H1 (cell line): ENCODE measurements around the gene C16orf89. TPM values are rescaled to one million over a fixed set of nuclear protein-coding genes. Genes with fewer than 3 reads are reported as not detected.

Source experiments
- CTCF ChIA-PET: fragments of 300-600 bp; sonication (Branson Sonifier 250); formaldehyde crosslinking; loops from one replicate; lab custom pipeline; 2021; ENCODE audit not compliant: partially characterized antibody; lab: Charles Lee
- POLR2A ChIA-PET: fragments of 300-600 bp; sonication (Branson Sonifier 250); formaldehyde crosslinking; loops from one replicate; lab custom pipeline; 2021; ENCODE audit warnings: inconsistent platforms; ENCODE audit not compliant: partially characterized antibody; lab: Charles Lee
- DNase-seq, 2 experiments: peaks; one replicate each; pipeline versions ENCODE4 v3.0.0 to v3.0.0-alpha.2; 2010 to 2022; ENCODE audit warnings: low spot score in 2 of 2, low read depth in 1 of 2, mixed read lengths in 1 of 2
- FAIRE-seq: peaks from 2 replicates; lab custom pipeline; 2011; peaks lifted over from hg19 to GRCh38; lab: Jason Lieb, UNC
- H2AFZ ChIP-seq: 2 replicates; pipeline ENCODE4 v1.8.1; 2012; ENCODE audit warnings: low read length, inconsistent platforms
- H2AK5ac ChIP-seq: 2 replicates; pipeline ENCODE4 v1.6.1; 2013; ENCODE audit warnings: low read depth, low read length
- H2BK120ac ChIP-seq: replicated peaks from 2 replicates; pipeline ENCODE3; 2013; ENCODE audit warnings: low read depth, low read length, inconsistent platforms
- H2BK12ac ChIP-seq: 2 replicates; pipeline ENCODE4 v1.6.1; 2013; ENCODE audit warnings: low read depth, low read length
- H2BK15ac ChIP-seq: 2 replicates; pipeline ENCODE4 v1.6.1; 2013; ENCODE audit warnings: low read length
- H2BK20ac ChIP-seq: 2 replicates; pipeline ENCODE4 v1.6.1; 2013; ENCODE audit warnings: low read length
- H2BK5ac ChIP-seq: 2 replicates; pipeline ENCODE4 v1.6.1; 2013; ENCODE audit warnings: low read depth, low read length
- H3K14ac ChIP-seq: 2 replicates; pipeline ENCODE4 v1.6.1; 2013; ENCODE audit warnings: inconsistent platforms; ENCODE audit not compliant: insufficient read length
- H3K18ac ChIP-seq: 2 replicates; pipeline ENCODE4 v1.6.1; 2013; ENCODE audit warnings: low read length; ENCODE audit errors: extremely low read depth
- H3K23ac ChIP-seq: 2 replicates; pipeline ENCODE4 v1.6.1; 2013; ENCODE audit warnings: inconsistent platforms; ENCODE audit not compliant: insufficient read length
- H3K23me2 ChIP-seq: 2 replicates; pipeline ENCODE4 v1.6.1; 2013; ENCODE audit warnings: low read depth, low read length
- H3K27ac ChIP-seq: 2 replicates; pipeline ENCODE4 v1.6.1; 2011; ENCODE audit warnings: low read depth, low read length, inconsistent platforms
- H3K27me3 ChIP-seq, 4 experiments: replicated peaks in 1 of 4; 1 replicate in 1 of 4; 2 replicates in 3 of 4; pipeline versions ENCODE4 v1.6.1 to v1.8.1; 2011 to 2013; ENCODE audit warnings: low read length in 3 of 4, mild to moderate bottlenecking in 3 of 4, inconsistent platforms in 2 of 4, mixed read lengths in 2 of 4, moderate library complexity in 1 of 4; ENCODE audit not compliant: control insufficient read depth in 3 of 4, insufficient read depth in 3 of 4; ENCODE audit errors: extremely low read depth in 1 of 4
- H3K36me3 ChIP-seq, 4 experiments: 2 replicates each; pipeline versions ENCODE4 v1.6.1 to v1.8.1; 2011 to 2013; ENCODE audit warnings: mild to moderate bottlenecking in 4 of 4, low read length in 3 of 4, moderate library complexity in 2 of 4, control low read depth in 1 of 4, inconsistent platforms in 1 of 4; ENCODE audit not compliant: insufficient read depth in 4 of 4, control insufficient read depth in 2 of 4
- H3K4ac ChIP-seq: replicated peaks from 2 replicates; pipeline ENCODE3; 2013; ENCODE audit warnings: low read length, low read depth, mixed read lengths, inconsistent platforms; ENCODE audit not compliant: insufficient read length
- H3K4me1 ChIP-seq, 4 experiments: replicated peaks in 1 of 4; 1 replicate in 1 of 4; 2 replicates in 3 of 4; pipeline versions ENCODE4 v1.6.1 to v1.8.1; 2011 to 2013; ENCODE audit warnings: low read length in 3 of 4, inconsistent platforms in 2 of 4, mixed read lengths in 1 of 4; ENCODE audit not compliant: insufficient read depth in 4 of 4, control insufficient read depth in 3 of 4
- H3K4me2 ChIP-seq, 2 experiments: 2 replicates each; pipeline versions ENCODE4 v1.6.1 to v1.8.1; 2011 to 2013; ENCODE audit warnings: low read depth in 2 of 2, low read length in 2 of 2, control low read depth in 1 of 2, inconsistent platforms in 1 of 2, mild to moderate bottlenecking in 1 of 2; ENCODE audit not compliant: insufficient read depth in 1 of 2
- H3K4me3 ChIP-seq, 4 experiments: fragments of 200-600, 300-600 bp in 1 of 4; sonication (generic), shearing (Covaris generic), sonication (Bioruptor Twin) in 1 of 4; 2 replicates each; pipeline versions ENCODE4 v1.5.1 to v1.8.1; 2011 to 2016; ENCODE audit warnings: low read length in 4 of 4, low read depth in 3 of 4, control low read depth in 2 of 4, inconsistent platforms in 2 of 4, mild to moderate bottlenecking in 2 of 4, mixed read lengths in 1 of 4, moderate library complexity in 1 of 4; ENCODE audit not compliant: insufficient read depth in 2 of 4; ENCODE audit errors: extremely low read depth in 1 of 4
- H3K56ac ChIP-seq: replicated peaks from 2 replicates; pipeline ENCODE3; 2013; ENCODE audit warnings: low read depth, mild to moderate bottlenecking, mixed read lengths, low read length, inconsistent platforms; ENCODE audit not compliant: insufficient read length
- H3K79me1 ChIP-seq: 2 replicates; pipeline ENCODE4 v1.6.1; 2013; ENCODE audit warnings: low read depth, low read length, control low read depth
- H3K79me2 ChIP-seq, 2 experiments: 2 replicates each; pipeline versions ENCODE4 v1.6.1 to v1.8.1; 2012 to 2013; ENCODE audit warnings: low read length in 2 of 2, mild to moderate bottlenecking in 2 of 2, inconsistent platforms in 1 of 2; ENCODE audit not compliant: insufficient read depth in 2 of 2, control insufficient read depth in 1 of 2
- H3K9ac ChIP-seq, 4 experiments: replicated peaks in 1 of 4; 1 replicate in 1 of 4; 2 replicates in 3 of 4; pipeline versions ENCODE4 v1.6.1 to v1.8.1; 2011 to 2013; ENCODE audit warnings: low read depth in 3 of 4, low read length in 3 of 4, control low read depth in 2 of 4, mild to moderate bottlenecking in 2 of 4, moderate library complexity in 2 of 4, inconsistent platforms in 1 of 4; ENCODE audit errors: extremely low read depth in 1 of 4
- H3K9me3 ChIP-seq, 2 experiments: 2 replicates each; pipeline versions ENCODE4 v1.6.1 to v1.8.1; 2012 to 2013; ENCODE audit warnings: mild to moderate bottlenecking in 2 of 2, moderate library complexity in 2 of 2, control low read depth in 1 of 2, inconsistent platforms in 1 of 2, low read depth in 1 of 2, low read length in 1 of 2, mixed read lengths in 1 of 2; ENCODE audit not compliant: insufficient read depth in 2 of 2
- H4K20me1 ChIP-seq, 2 experiments: replicated peaks in 1 of 2; 2 replicates each; pipeline versions ENCODE3 to v1.8.1; 2011 to 2013; ENCODE audit warnings: inconsistent platforms in 2 of 2, low read length in 2 of 2, mild to moderate bottlenecking in 1 of 2; ENCODE audit not compliant: insufficient read depth in 2 of 2, control insufficient read depth in 1 of 2
- H4K5ac ChIP-seq: 2 replicates; pipeline ENCODE4 v1.6.1; 2013; ENCODE audit warnings: low read length, low read depth, mixed read lengths, inconsistent platforms; ENCODE audit not compliant: insufficient read length
- H4K8ac ChIP-seq: 2 replicates; pipeline ENCODE4 v1.8.0; 2013; ENCODE audit warnings: mild to moderate bottlenecking, moderate library complexity, low read length, inconsistent platforms; ENCODE audit not compliant: insufficient read depth; ENCODE audit errors: extremely low read depth
- H4K91ac ChIP-seq: replicated peaks from 2 replicates; pipeline ENCODE3; 2013; ENCODE audit warnings: low read length, mixed read lengths, inconsistent platforms; ENCODE audit not compliant: insufficient read length
- ATF3 ChIP-seq: IDR thresholded peaks from 2 replicates; pipeline ENCODE4 v1.6.1; 2011; ENCODE audit warnings: low read depth, mild to moderate bottlenecking, low read length; ENCODE audit not compliant: insufficient read depth
- GABPA ChIP-seq: IDR thresholded peaks from 2 replicates; pipeline ENCODE4 v1.6.1; 2011; ENCODE audit warnings: mild to moderate bottlenecking, low read length, moderate library complexity, borderline replicate concordance; ENCODE audit not compliant: insufficient read depth
- HDAC6 ChIP-seq: IDR thresholded peaks from one replicate; pipeline ENCODE4 v1.7.1; 2012; ENCODE audit warnings: low read depth, mild to moderate bottlenecking, inconsistent platforms, low read length, moderate library complexity
- MAFK ChIP-seq: IDR thresholded peaks from 2 replicates; pipeline ENCODE4 v1.6.1; 2012; ENCODE audit warnings: low read depth, mild to moderate bottlenecking, improper control_type of control experiment, low read length
- NANOG ChIP-seq: IDR thresholded peaks from 2 replicates; pipeline ENCODE4 v1.6.1; 2011; ENCODE audit warnings: low read length, low read depth, mild to moderate bottlenecking, inconsistent platforms; ENCODE audit not compliant: insufficient read depth, poor library complexity, severe bottlenecking
- PHF8 ChIP-seq: fragments of 200-600 bp; sonication (generic); conservative IDR thresholded peaks from 2 replicates; pipeline ENCODE4 v1.7.1; 2012; ENCODE audit warnings: low read depth, mild to moderate bottlenecking, inconsistent platforms, low read length, moderate library complexity
- SIN3A ChIP-seq, 2 experiments: IDR thresholded peaks in 1 of 2; conservative IDR thresholded peaks in 1 of 2; 2 replicates each; pipeline ENCODE4 v1.6.1; 2011 to 2012; ENCODE audit warnings: low read length in 2 of 2, improper control_type of control experiment in 1 of 2, low read depth in 1 of 2, mild to moderate bottlenecking in 1 of 2
- SIX5 ChIP-seq: IDR thresholded peaks from 2 replicates; pipeline ENCODE4 v1.6.1; 2011; ENCODE audit warnings: mild to moderate bottlenecking, low read depth, low read length
- TAF1 ChIP-seq: IDR thresholded peaks from 2 replicates; pipeline ENCODE4 v1.6.1; 2011; ENCODE audit warnings: mild to moderate bottlenecking, low read depth, low read length
- ZNF274 ChIP-seq: IDR thresholded peaks from 2 replicates; pipeline ENCODE4 v1.7.0; 2012; ENCODE audit warnings: low read length, borderline replicate concordance; ENCODE audit errors: extremely low read depth
- WGBS, 2 experiments: shearing (Covaris generic) in 1 of 2; methylation state at CpG; one replicate each; pipeline versions ENCODE4 v1.1.6 to v1.1.7; 2013 to 2015; ENCODE audit warnings: low lambda C conversion rate in 2 of 2, mixed read lengths in 2 of 2, inconsistent platforms in 1 of 2, low coverage in 1 of 2, missing lambda C conversion rate in 1 of 2; ENCODE audit not compliant: insufficient replicate concordance in 2 of 2, insufficient coverage in 1 of 2, insufficient read length in 1 of 2; ENCODE audit errors: extremely low coverage in 1 of 2, missing lambda C conversion rate in 1 of 2; 5-methylcytosine and 5-hydroxymethylcytosine counted together
- polyA plus RNA-seq, 7 experiments: library from polyadenylated mRNA; depleted of rRNA in 3 of 7; stranded (reverse) in 5 of 7; unstranded in 2 of 7; fragments of >200 nt in 5 of 7; fragments of 200-250 nt in 2 of 7; gene quantifications; 1 replicate in 5 of 7; 2 replicates in 1 of 7; 4 replicates in 1 of 7; pipeline versions ENCODE4 v1.2.1 to v1.2.3, GENCODE V29; 2011 to 2013; ENCODE audit warnings: missing spikeins in 2 of 7, mixed read lengths in 2 of 7
- total RNA-seq: library from RNA; stranded (reverse); fragmentation: NEBNext Ultra II Directional; extraction: Animal tissue kit (Norgen Biotek cat#: 25700); gene quantifications from 2 replicates; pipeline ENCODE4 v1.2.1, GENCODE V29; 2021

Gene C16orf89
- total and polyA plus RNA-seq, 2 of the 8 experiments (the other 6 are each of a cell fraction or from before 2014, with no cell fraction given), result 6.7 to 9.9 TPM

GRCh38 chr16:5108505-5109158 lies 42.9 kb upstream of the C16orf89 start:
- 94% methylated on average over 10 of the region's 27 CpGs; no CpG with 5 or more reads in 1 of the 2 experiments for WGBS, 2 experiments
- no peaks in the 10 kb centered on the region for H4K20me1 ChIP-seq
- no peak overlapping the region for H4K8ac ChIP-seq
- H3K36me3 ChIP-seq, result no peaks in the 10 kb centered on the region
- H3K4me2 ChIP-seq, result no peak overlapping the region
- H3K4me3 ChIP-seq, result no peak overlapping the region
- no peak overlapping the region for H4K5ac ChIP-seq
- no peaks in the 10 kb centered on the region for H3K79me2 ChIP-seq
- H3K4ac ChIP-seq, result no peak overlapping the region
- H3K23ac ChIP-seq, result no peak overlapping the region
- CTCF ChIA-PET, result interaction anchor here (1.4 kb wide), 1 partner anchor 24 kb away, joined by 4 read pairs; no protein-coding TSS in a partner anchor
- H3K4me1 ChIP-seq, result no peaks in the 10 kb centered on the region
- FAIRE-seq (no peak), DNase-seq (no peak)
- H3K23me2 ChIP-seq, result no peaks in the 10 kb centered on the region
- H2AFZ ChIP-seq, result no peak overlapping the region
- no peak overlapping the region for H3K14ac ChIP-seq
- no peak overlapping the region for H2AK5ac ChIP-seq
- no peak overlapping the region for H3K27ac ChIP-seq
- no peaks in the 10 kb centered on the region for H3K79me1 ChIP-seq
- H3K9me3 ChIP-seq, result no peaks in the 10 kb centered on the region
- TF ChIP-seq ATF3 (no peak), TAF1 (no peak), SIN3A (conservative IDR thresholded peaks at IDR 0.05 in 1 of 2, IDR thresholded peaks at IDR 0.05 in 1 of 2; ENCODE audit: low read depth in 1 of 2, low read length in 2 of 2) (no peak), GABPA (no peak), PHF8 (no peak), ZNF274 (no peak), HDAC6 (no peak), SIX5 (no peak), MAFK (no peak), NANOG (no peak)
- no peak overlapping the region for H3K56ac ChIP-seq
- no peak overlapping the region for H3K9ac ChIP-seq
- H2BK15ac ChIP-seq, result no peak overlapping the region
- H2BK5ac ChIP-seq, result no peak overlapping the region
- H3K27me3 ChIP-seq, result no peaks in the 10 kb centered on the region
- H2BK20ac ChIP-seq, result no peak overlapping the region
- H4K91ac ChIP-seq, result no peak overlapping the region
- no peak overlapping the region for H2BK120ac ChIP-seq
- POLR2A ChIA-PET, result interaction anchor here (0.6 to 1.4 kb wide), 3 partner anchors 31 to 68 kb away, joined by 3 to 4 read pairs (median 3); no protein-coding TSS in a partner anchor
- H2BK12ac ChIP-seq, result no peak overlapping the region
- no peak overlapping the region for H3K18ac ChIP-seq
